ENCODE data around the gene FAM227A.

The FAM227A gene

DNA sequence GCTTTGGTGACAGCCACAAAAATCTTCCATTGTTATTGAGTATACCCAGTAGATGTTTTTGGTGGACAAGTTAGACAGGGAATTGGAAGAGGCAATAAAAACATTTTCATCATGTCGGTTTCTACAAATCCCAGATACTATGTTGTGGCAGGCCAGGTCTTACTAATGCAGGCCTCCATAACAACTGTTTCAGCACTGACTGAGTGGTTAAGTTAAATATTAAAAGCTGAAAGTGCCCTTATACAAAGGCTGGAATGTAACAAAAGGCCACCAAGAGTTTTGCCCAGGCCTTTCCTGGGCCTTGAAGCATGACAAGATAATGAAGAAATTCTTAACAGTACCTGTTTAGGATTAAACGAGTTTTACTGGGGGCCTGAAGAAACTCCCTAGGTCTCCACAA is 115.5 kb downstream of the FAM227A start:
- DNase-seq (ENCODE audit: low spot score) = no peak

DNA sequence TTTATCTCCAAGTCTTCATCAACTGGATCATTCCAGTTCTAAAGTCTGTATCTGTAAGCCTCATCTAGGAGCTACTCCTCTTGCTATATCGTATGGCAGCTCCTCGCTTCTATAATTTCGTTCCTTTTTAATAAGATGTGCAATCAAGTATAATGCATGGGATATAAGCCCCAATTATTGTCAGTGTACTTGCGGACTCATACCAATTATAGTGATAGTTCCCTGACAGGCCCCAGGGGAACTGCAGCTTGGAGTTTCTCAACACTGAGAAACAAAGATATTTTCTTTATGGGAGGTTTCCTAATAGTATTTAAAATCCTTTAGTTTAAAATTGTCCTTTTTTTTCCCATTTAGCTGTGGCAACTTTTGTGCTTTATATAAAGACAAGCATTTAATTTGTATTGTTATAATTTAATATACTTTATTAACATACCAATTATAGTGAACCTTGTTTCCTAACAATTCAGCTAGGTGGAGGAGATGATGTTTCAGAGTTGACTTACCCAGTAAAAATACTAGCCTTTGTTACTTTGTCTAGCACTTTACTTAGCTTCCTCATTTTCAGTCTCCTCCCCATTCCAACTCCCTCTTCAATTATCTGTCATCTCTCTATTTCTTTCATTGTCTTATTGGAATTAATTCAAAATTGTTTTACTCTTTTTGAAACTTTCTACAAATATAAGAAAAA is 124.8 kb downstream of the FAM227A start:
- no peak for DNase-seq (ENCODE audit: low spot score)

All from Ammon's horn (tissue), 1 donor.